NK-92 treated with Interleukin-12 subunit alpha and Interleukin-12 subunit beta, amount 100 ng/mL, for 24 hours (cell line): ENCODE data around the gene TMOD3.

Experiments
- DNase-seq: peaks from one replicate; lab custom pipeline; 2025; lab: John Stamatoyannopoulos, UW

TMOD3 gene

DNA sequence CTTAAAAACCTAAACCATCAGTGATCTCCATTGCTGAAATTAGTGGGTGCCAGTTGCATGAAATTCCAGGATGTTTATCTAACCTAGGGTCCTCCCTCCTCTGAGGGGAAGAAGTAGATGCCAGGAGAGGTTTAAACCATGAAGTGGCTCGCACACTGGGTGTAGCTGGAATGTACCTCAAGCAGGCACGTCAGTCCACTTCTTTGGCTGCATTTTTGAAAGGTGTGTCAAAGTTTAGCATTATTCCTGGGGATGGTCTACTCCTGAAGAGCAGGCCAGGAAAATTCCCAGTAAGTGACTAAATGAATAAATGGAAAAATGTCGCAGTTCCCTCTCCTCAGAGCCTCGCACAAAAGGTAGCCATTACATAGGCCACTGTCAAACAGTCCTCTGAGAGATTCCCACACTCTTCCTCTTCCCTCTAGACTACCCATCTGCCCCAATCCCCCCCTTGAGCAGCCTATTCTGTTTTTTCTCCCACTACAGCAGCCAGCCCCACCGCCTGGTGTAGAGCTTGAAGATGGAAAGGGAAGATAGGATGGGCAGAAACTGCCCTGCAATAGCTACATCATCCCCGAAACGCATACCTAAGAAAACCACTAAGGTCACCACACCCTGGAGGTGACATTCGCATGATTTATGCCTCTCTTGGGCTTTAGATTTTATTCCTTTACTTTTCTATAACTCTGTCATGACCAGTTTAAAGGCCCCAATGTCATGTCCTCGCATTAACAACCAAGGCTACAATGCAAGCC, 655 bp upstream of the TMOD3 start:
- DNase-seq: no peak

DNA sequence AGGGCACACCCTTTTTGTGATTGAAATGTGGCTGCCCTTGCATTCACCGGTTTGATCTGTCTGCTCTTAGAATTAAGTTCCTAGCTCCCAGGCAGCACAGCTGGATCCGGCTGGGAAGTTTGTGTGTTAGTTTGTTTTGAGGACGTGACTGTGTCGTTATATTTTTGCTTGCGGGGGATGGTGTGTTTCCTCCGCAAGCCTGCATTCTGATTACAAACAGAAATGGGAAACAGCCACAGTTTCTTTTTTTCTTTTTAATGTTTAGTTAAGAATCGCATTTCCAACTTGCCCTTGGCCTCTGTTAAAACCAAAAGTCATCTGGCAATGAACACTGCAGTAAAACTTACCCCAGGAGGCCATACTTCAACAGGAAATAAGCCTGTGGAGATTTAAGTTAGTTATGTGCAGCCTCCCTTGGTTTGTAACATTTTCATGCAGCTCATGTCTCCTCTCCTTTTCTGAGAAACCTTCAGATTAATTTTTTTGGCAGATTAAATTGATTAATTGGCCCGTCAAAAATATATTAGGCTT, 888 bp downstream of the TMOD3 start:
- no peak for DNase-seq

GRCh38 chr15:51833772-51834171, 4.3 kb downstream of the TMOD3 start:
- no peak for DNase-seq

GRCh38 chr15:51837792-51838251, 8.4 kb downstream of the TMOD3 start:
- DNase-seq: no peak

GRCh38 chr15:51838270-51838669, 8.8 kb downstream of the TMOD3 start:
- no peak for DNase-seq

DNA sequence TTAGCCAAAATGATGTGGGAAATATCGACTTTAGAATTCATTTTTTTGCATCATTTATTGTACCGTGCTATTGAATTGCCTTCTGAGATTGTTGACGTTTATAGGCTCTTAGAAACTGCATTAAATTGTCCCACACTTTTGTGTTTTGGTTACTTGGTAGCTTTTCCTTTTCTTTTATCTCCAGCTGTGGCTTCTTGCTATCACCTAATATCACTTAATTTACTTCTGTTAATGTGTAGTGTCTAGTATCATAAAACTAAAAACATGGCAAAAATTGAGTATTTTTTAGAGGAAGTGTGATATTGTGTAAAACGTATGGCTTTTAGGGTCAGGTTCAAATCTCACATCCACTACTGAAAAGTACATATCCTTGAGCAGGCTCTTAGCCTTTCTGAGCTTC, 11.2 kb downstream of the TMOD3 start:
- DNase-seq: no peak

- no peak for DNase-seq
Observed at GRCh38 chr15:51841406-51842040, 12.1 kb downstream of the TMOD3 start.

- DNase-seq: no peak
Observed at GRCh38 chr15:51842265-51842664, 12.8 kb downstream of the TMOD3 start.

DNA sequence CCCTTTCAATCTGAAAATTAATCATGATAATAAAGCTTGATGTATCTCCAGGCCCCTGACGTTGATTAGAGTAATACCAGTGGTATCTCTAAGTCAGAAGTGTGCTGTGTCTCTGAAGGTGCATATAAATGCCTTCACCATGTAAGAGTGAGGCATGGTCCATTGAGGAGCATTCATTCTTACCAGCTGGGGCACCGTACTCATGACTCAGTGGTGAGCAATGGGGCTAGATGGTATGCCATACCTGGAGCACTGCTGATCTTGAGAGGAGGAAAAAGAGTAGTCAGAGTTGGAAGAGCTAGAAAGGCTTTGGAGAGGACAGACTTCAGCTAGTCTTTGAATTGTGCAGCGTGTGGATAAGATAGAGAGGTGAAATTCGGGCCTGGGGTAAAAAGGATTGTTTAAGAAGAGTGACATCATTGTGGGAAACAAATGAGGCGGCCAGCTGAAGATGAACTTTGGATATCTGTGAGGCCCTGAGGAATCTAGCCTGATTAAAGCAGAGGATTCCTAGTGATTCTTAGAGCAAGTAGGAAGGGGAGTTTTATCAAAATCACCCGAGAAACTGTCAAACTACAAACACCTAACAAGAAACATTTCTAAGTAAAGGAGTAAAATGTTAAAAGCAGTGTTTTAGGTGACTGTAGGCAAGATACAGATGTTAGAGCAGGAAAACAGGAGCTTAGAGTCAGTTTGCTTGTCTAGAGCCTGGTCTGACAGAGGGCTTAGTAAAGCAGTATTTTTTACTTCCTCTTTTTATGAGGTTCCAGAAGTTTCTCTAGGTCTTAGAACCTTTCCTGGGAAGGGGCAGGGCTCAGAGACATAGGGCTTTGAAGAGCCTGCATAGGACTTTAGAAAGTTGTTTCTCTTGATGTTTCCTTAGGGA, 13.6 kb downstream of the TMOD3 start:
- no peak for DNase-seq

- no peak for DNase-seq
Observed at GRCh38 chr15:51844747-51845426, 15.4 kb downstream of the TMOD3 start.

DNA sequence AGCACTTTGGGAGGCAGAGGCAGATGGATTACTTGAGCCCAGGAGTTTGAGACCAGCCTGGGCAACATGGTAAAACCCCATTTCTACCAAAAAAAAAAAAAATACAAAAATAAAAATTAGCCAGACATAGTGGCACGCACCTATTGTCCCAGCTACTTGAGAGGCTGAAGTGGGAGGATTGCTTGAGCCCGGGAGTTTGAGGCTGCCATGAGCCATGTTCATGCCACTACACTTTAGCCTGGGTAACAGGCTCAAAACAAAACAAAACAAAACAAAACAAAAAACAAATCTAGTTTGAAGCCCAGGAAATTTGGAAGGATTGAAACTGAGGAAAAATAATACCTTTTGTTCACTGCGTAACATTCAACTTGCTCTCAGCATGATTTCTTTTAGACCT, 16.6 kb downstream of the TMOD3 start:
- DNase-seq: no peak

- no peak for DNase-seq
Observed at GRCh38 chr15:51846463-51847230, 17.2 kb downstream of the TMOD3 start.

- DNase-seq: no peak
Observed at GRCh38 chr15:51848811-51849210, 19.4 kb downstream of the TMOD3 start.

- no peak for DNase-seq
Observed at GRCh38 chr15:51849860-51850259, 20.4 kb downstream of the TMOD3 start.

DNA sequence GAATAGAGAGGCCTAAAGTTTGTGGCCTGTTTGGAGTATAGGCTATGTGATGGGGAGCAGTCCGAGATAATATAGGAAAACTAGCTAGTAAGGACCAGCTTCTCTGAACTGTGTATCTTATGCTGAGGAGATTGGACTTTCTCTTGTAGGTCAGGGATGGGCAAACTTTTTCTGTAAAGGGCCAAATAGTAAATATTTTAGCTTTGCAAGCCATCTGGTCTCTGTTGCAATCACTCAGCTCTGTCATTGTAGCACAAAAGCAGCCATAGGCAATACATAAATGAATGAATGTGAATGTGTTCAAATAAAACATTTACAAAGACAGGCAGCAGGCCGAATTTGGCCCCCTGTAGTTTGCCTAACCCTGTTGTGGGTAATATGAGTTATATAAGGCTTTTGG, 24.5 kb downstream of the TMOD3 start:
- no peak for DNase-seq

- DNase-seq: no peak
Observed at GRCh38 chr15:51855612-51856011, 26.2 kb downstream of the TMOD3 start.

DNA sequence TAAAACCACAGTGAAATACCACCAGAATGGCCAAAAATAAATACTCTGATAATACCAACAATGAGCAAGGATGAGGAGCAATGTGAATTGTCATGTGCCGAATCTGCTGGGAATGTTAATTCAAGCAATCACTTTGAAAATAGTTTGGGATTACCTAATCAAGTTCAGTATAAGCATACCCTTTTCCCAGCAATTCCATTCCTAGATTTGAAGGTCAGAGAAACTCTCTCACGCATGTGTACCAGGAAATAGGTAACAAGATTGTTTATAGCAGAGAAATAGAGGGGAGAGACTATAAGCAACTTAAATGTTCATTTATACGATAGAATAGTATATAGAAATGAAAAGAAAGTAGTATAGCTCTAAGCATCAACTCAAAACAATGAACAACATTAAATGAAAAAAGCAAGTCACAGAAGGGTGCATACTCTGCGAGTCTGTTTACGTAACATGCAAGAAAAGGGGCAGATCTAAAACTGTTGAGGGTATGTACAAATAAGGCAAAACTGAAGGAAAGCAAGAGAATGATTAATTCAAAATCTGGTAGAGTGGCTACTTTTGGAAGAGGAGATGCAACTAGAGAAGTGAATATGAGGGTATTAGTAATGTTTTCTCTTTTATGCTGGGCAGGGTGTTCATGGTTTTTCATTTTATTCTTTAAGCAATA, 27.4 kb downstream of the TMOD3 start:
- DNase-seq: no peak

DNA sequence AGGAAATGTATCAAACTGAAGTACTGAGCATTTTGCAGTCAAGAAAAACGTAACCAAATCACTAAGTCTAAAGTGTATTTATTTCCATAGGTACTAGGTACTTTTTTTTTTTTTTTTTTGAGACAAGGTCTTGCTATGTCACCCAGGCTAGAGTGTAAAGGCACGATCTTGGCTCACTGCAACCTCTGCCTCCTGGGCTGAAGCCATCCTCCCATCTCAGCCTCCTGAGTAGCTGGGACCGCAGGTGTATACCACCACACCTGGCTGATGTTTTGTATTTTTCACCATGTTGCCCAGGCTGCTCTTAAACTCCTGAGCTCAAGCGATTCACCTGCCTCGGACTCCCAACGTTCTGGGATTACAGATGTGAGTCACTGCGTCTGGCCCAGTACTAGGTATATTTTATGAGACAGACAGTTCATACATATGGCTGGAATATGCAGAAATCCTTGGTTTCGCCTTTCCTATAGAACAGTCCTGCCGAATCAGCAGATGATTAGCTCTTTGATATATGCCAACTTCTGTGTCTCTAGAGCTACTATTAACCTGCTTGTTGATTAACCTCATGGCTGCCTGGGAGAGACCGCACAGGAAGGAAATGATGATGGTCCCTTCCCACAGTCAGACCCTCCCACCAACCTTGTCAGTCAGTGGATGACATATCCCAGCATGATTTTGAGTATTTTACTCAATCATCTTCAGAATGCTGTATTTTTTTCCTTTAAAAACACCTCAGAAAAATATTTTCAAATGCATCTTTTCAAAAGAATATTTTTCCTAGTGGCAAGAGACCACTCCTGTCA, 32.3 kb downstream of the TMOD3 start:
- peak; percentile 9 for DNase-seq

DNA sequence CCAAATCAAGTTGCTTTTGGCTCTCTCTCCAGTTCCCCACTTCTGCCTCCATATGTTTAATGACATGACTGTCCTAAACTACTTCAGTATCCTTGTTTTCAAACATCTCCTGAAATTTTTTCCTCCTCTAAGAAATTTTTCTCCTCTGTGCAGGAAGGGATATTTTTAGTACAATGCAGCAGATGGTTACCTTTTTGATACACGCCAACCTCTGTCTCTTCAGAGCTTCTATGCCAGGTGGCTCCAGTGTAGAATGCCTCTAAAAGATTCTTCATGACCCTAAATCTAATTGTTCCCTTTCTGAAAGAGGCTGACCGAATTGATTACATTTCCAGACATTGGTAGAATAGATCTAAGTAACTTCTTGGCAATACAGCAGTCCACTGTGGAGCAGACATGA, 33.7 kb downstream of the TMOD3 start:
- DNase-seq: no peak
